Ascending aorta (tissue), 2 donors: ENCODE data around the gene PITPNB. TPM values are rescaled to one million over a fixed set of nuclear protein-coding genes. Genes with fewer than 3 reads are reported as not detected.

Source experiments
- DNase-seq, 2 donors: peaks; one replicate each; pipeline ENCODE4 v3.0.0-alpha.2; 2019; ENCODE audit warnings: low spot score in 2 of 2
- H3K27ac ChIP-seq, 2 donors: fragments of 200-600 bp; sonication (generic); one replicate each; pipeline ENCODE4 v1.5.1; 2016 to 2017; ENCODE audit warnings: mild to moderate bottlenecking in 1 of 2
- H3K27me3 ChIP-seq: fragments of 200-600 bp; sonication (generic); one replicate; pipeline ENCODE4 v1.5.1; 2017
- H3K36me3 ChIP-seq, 2 donors: fragments of 200-600 bp; sonication (generic); one replicate each; pipeline ENCODE4 v1.5.1; 2016
- H3K4me1 ChIP-seq, 2 donors: fragments of 200-600 bp; sonication (generic); one replicate each; pipeline ENCODE4 v1.5.1; 2016 to 2017; ENCODE audit warnings: mild to moderate bottlenecking in 1 of 2
- H3K4me3 ChIP-seq, 2 donors: fragments of 200-600 bp; sonication (generic); one replicate each; pipeline ENCODE4 v1.5.1; 2016 to 2017; ENCODE audit warnings: mild to moderate bottlenecking in 1 of 2
- H3K9me3 ChIP-seq, 2 donors: fragments of 200-600 bp; sonication (generic); one replicate each; pipeline ENCODE4 v1.5.1; 2016
- intact Hi-C: fragments of 100-400 bp; cut with DNase I; formaldehyde crosslinking; loops from one replicate; pipeline ENCODE4 v1.15.1; 2023
- total RNA-seq: library from RNA; depleted of rRNA; stranded (reverse); fragments of >200 nt; gene quantifications from one replicate; pipeline ENCODE4 v1.1.0, GENCODE V29; 2016
- TF ChIP-seq, protein P1 (sequence below), 3 experiments: fragments of 200-600 bp in 2 of 3; fragments of 450-650 bp in 1 of 3; sonication (generic) in 2 of 3; IDR thresholded peaks; one replicate each; pipeline ENCODE4 v1.5.1; 2016 to 2019; ENCODE audit warnings: antibody characterized with exemption in 3 of 3, mild to moderate bottlenecking in 1 of 3, moderate library complexity in 1 of 3

The PITPNB gene
- total RNA-seq, 1 donor from 2014 or later = 42.1 TPM

- intact Hi-C loops = no loop called here
- Histone ChIP-seq H3K4me3 (no peak overlapping the region), H3K36me3 (peaks cover 22 to 38% of the 10 kb centered on the region in 2 donors), H3K27me3 (no peaks in the 10 kb centered on the region), H3K4me1 (peaks cover 0 to 2% of the 10 kb centered on the region in 2 donors), H3K27ac (peak overlapping the region; percentile 13 to 23), H3K9me3 (no peaks in the 10 kb centered on the region)
- DNase-seq = no peak
- TF ChIP-seq, protein P1, sequence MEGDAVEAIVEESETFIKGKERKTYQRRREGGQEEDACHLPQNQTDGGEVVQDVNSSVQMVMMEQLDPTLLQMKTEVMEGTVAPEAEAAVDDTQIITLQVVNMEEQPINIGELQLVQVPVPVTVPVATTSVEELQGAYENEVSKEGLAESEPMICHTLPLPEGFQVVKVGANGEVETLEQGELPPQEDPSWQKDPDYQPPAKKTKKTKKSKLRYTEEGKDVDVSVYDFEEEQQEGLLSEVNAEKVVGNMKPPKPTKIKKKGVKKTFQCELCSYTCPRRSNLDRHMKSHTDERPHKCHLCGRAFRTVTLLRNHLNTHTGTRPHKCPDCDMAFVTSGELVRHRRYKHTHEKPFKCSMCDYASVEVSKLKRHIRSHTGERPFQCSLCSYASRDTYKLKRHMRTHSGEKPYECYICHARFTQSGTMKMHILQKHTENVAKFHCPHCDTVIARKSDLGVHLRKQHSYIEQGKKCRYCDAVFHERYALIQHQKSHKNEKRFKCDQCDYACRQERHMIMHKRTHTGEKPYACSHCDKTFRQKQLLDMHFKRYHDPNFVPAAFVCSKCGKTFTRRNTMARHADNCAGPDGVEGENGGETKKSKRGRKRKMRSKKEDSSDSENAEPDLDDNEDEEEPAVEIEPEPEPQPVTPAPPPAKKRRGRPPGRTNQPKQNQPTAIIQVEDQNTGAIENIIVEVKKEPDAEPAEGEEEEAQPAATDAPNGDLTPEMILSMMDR (IDR thresholded peaks at IDR 0.05) = no peak
These were observed 12.8 kb downstream of the PITPNB start for GRCh38 chr22:27906241-27906640.

- TF ChIP-seq, protein P1 (IDR thresholded peaks at IDR 0.05) = no peak
- H3K4me1 ChIP-seq = peaks cover 0 to 2% of the 10 kb centered on the region in 2 donors
- no peaks in the 10 kb centered on the region for H3K27me3 ChIP-seq
- no peak overlapping the region for H3K4me3 ChIP-seq
- peaks cover 20 to 35% of the 10 kb centered on the region in 2 donors for H3K36me3 ChIP-seq
- no peak for DNase-seq
- no peaks in the 10 kb centered on the region for H3K9me3 ChIP-seq
- intact Hi-C loops = no loop called here
- H3K27ac ChIP-seq = peak overlapping the region; percentile 13 to 23
These were observed 13.4 kb downstream of the PITPNB start for GRCh38 chr22:27905653-27906052.

- Histone ChIP-seq H3K27ac (no peak overlapping the region), H3K27me3 (no peaks in the 10 kb centered on the region), H3K4me1 (peaks cover 0 to 2% of the 10 kb centered on the region in 2 donors), H3K4me3 (no peak overlapping the region), H3K9me3 (no peaks in the 10 kb centered on the region), H3K36me3 (peaks cover 9 to 33% of the 10 kb centered on the region in 2 donors)
- intact Hi-C loops = no loop called here
- no peak for DNase-seq
- TF ChIP-seq, protein P1 (IDR thresholded peaks at IDR 0.05) = no peak
These were observed 15.1 kb downstream of the PITPNB start for GRCh38 chr22:27903805-27904473.

DNA sequence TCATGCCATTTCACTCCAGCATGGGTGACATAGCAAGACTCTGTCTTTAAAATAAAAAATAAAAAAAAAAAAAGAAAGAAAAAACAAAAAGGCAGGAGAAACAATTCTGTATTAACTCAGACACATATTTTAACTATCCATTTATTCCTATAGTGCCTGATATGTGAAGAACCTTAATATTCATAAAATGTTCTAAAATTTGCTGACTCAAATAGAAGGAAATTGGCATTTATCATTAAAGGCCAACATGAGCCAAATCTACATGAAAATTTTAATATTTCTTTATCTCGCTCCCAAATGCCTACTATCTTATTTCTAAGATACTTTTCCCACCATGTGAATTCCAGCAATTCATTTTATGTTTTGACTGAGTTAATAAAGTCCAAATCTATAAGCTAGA lies 18.9 kb downstream of the PITPNB start:
- H3K36me3 ChIP-seq = peaks cover 41 to 53% of the 10 kb centered on the region in 2 donors
- no peaks in the 10 kb centered on the region for H3K4me1 ChIP-seq
- no peak overlapping the region for H3K4me3 ChIP-seq
- TF ChIP-seq, protein P1 (IDR thresholded peaks at IDR 0.05) = no peak
- H3K27me3 ChIP-seq = no peaks in the 10 kb centered on the region
- H3K9me3 ChIP-seq = no peaks in the 10 kb centered on the region
- intact Hi-C loops = no loop called here
- no peak for DNase-seq
- no peak overlapping the region for H3K27ac ChIP-seq

DNA sequence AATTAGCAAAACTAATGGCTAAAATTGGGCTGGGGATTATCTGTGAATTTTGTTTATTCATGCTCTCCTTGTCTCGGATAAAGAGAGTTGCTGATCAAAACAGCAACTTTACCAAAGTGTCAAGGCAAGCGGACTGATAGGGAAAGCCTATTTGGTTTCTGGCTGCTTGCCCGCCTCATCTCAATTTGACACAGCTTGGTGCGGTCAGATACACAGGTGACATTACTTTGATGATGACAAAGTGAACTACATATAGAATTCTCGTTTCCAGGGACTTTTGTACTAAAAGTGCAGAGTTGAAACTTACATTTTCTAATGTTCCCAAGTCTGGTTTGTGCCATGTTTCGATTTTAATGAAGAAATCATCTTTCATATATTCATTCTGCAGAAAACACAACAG lies 22.8 kb downstream of the PITPNB start:
- Histone ChIP-seq H3K36me3 (peaks cover 49 to 67% of the 10 kb centered on the region in 2 donors), H3K4me3 (no peak overlapping the region), H3K27me3 (no peaks in the 10 kb centered on the region), H3K9me3 (no peaks in the 10 kb centered on the region), H3K4me1 (peaks cover 0 to 14% of the 10 kb centered on the region in 2 donors), H3K27ac (no peak overlapping the region)
- intact Hi-C loops = no loop called here
- no peak for DNase-seq
- TF ChIP-seq, protein P1 (IDR thresholded peaks at IDR 0.05) = no peak
